ENCODE measurements around the gene FUBP1.
"Not testable (repeated sequence)": the region's sequence is repeated elsewhere in the genome, so short reads cannot be mapped to it uniquely, and the experiment has no call there.

Gene FUBP1

GRCh38 chr1:77978969-77979876, at the start of gene FUBP1:
Gene FUBP1 (minus strand): TSS chr1:77979072. CDS start chr1:77979004, 68 bp downstream.
- DNase-seq: peak; percentile 98

- DNase-seq: not testable (repeated sequence)
Measured at GRCh38 chr1:78021134-78021533, 42.3 kb upstream of the FUBP1 start.

- no peak for DNase-seq
Measured at GRCh38 chr1:78019024-78019423, 40.2 kb upstream of the FUBP1 start.

GRCh38 chr1:78015148-78015547, 36.3 kb upstream of the FUBP1 start:
- no peak for DNase-seq

- DNase-seq: no peak
Measured at GRCh38 chr1:78011050-78011449, 32.2 kb upstream of the FUBP1 start.

- DNase-seq: no peak
Measured at GRCh38 chr1:78009836-78010235, 31.0 kb upstream of the FUBP1 start.

- DNase-seq: no peak
Measured at GRCh38 chr1:78009276-78009675, 30.4 kb upstream of the FUBP1 start.

GRCh38 chr1:78007677-78008341, 28.9 kb upstream of the FUBP1 start:
- DNase-seq: no peak

- DNase-seq: no peak
Measured at GRCh38 chr1:78006521-78006920, 27.6 kb upstream of the FUBP1 start.

GRCh38 chr1:78005755-78006154, 26.9 kb upstream of the FUBP1 start:
- no peak for DNase-seq

- no peak for DNase-seq
Measured at GRCh38 chr1:78005448-78005722, 26.5 kb upstream of the FUBP1 start.

GRCh38 chr1:78004719-78005447, 26.0 kb upstream of the FUBP1 start, which contains the start of gene DNAJB4:
Gene DNAJB4 (plus strand): TSS chr1:78004939. CDS start chr1:78005111, 172 bp downstream.
- DNase-seq: peak; percentile 94

- DNase-seq: peak; percentile 70
Measured at GRCh38 chr1:78003882-78004718, 25.2 kb upstream of the FUBP1 start.

- DNase-seq: no peak
Measured at GRCh38 chr1:78003070-78003746, 24.3 kb upstream of the FUBP1 start.

GRCh38 chr1:78000536-78000935, 21.7 kb upstream of the FUBP1 start:
- not testable (repeated sequence) for DNase-seq

GRCh38 chr1:77996734-77997133, 17.9 kb upstream of the FUBP1 start:
- no peak for DNase-seq

GRCh38 chr1:77994117-77994705, 15.3 kb upstream of the FUBP1 start:
- no peak for DNase-seq

- DNase-seq: no peak
Measured at GRCh38 chr1:77991638-77992037, 12.8 kb upstream of the FUBP1 start.

- no peak for DNase-seq
Measured at GRCh38 chr1:77990629-77991204, 11.8 kb upstream of the FUBP1 start.

- no peak for DNase-seq
Measured at GRCh38 chr1:77989744-77990143, 10.9 kb upstream of the FUBP1 start.

GRCh38 chr1:77987919-77988318, 9.0 kb upstream of the FUBP1 start:
- no peak for DNase-seq
